Stimulated activated memory B cell treated with anti-CD40 and anti-IgM and Interleukin-4, amounts not matched to agents 10 μg/mL and 1 μg/mL and 100 μg/mL, for 72 hours (primary cell): ENCODE data around the gene POU2F3.

Experiments used
- ATAC-seq: fragments of 150-1000 bp; cut with Tn5 transposase; 2 replicates; pipeline ENCODE4 v1.10.0; 2021
- H3K27ac Mint-ChIP-seq: one replicate; pipeline ENCODE4 v1.8.0; 2022; ENCODE audit warnings: mild to moderate bottlenecking, mixed read lengths
- H3K27me3 Mint-ChIP-seq: one replicate; pipeline ENCODE4 v1.8.0; 2022; ENCODE audit warnings: mixed read lengths
- H3K36me3 Mint-ChIP-seq: one replicate; pipeline ENCODE4 v1.8.0; 2022; ENCODE audit warnings: mixed read lengths
- H3K4me1 Mint-ChIP-seq: one replicate; pipeline ENCODE4 v1.8.0; 2022; ENCODE audit warnings: mixed read lengths
- H3K4me3 Mint-ChIP-seq: one replicate; pipeline ENCODE4 v1.8.0; 2022; ENCODE audit warnings: mild to moderate bottlenecking, moderate library complexity, mixed read lengths
- H3K9me3 Mint-ChIP-seq: one replicate; pipeline ENCODE4 v1.8.0; 2022; ENCODE audit warnings: mixed read lengths

Gene POU2F3

GRCh38 chr11:120217941-120218694 lies 21.8 kb upstream of the POU2F3 start:
- ATAC-seq = no peak
- Mint-ChIP-seq H3K36me3 (no peaks in the 10 kb centered on the region), H3K27ac (no peak overlapping the region), H3K9me3 (no peaks in the 10 kb centered on the region), H3K27me3 (no peaks in the 10 kb centered on the region), H3K4me1 (no peaks in the 10 kb centered on the region), H3K4me3 (no peak overlapping the region)

DNA sequence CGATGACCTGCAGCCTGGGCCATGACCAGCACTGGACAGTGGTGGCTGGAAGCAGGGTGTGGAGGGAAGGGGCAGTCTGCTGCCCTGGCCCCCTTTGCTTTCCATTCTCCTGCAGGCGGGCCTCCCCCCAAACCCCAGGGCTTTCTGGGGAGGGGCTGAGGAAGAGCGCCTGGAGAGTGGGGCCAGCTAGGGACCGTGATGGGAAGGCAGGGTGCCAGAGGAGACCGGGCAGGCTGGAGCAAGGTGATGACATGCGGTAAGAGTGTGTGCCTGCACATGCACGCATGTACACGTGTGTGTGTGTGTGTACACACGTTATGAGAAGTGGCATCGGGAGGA lies 21.3 kb upstream of the POU2F3 start:
- Mint-ChIP-seq H3K36me3 (no peaks in the 10 kb centered on the region), H3K9me3 (no peaks in the 10 kb centered on the region), H3K27ac (no peak overlapping the region), H3K27me3 (no peaks in the 10 kb centered on the region), H3K4me1 (no peaks in the 10 kb centered on the region), H3K4me3 (no peak overlapping the region)
- no peak for ATAC-seq

DNA sequence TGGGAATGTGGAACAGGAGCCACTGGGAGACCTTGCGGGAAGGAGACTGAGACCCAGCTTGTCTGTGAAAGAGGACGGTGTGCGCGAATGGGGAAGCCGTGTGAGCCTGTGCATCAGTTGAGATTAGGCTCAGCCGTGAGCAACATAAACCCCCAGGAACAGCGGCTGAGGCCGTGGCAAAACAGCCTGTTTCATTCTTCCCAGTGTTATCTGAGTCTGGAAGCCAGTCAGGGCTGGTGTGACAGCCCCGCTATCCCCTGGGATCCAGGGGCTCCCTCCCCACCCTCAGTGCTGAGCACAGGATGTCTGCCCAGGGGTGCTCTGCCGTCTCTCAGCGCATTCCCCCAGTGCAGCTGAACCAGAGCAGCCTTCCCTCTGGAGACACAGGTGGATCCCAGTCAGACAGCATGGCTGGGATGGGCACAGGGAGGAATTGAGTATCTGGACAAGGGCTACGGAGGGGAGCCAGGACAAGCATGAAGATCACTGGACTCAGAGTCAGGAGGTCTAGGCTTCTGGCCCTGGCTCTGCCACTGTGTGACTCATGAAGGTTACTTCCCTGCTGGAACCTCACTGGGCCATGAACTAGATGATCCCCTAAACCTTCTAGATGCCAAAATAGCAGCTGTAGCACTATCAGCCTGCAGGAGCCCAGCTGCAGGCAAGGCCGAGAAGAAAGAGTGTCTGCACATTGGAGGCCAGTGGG lies 20.6 kb upstream of the POU2F3 start:
- Mint-ChIP-seq H3K27ac (no peak overlapping the region), H3K4me1 (peaks cover 1% of the 10 kb centered on the region), H3K9me3 (no peaks in the 10 kb centered on the region), H3K36me3 (no peaks in the 10 kb centered on the region), H3K4me3 (no peak overlapping the region), H3K27me3 (peaks cover 4% of the 10 kb centered on the region)
- no peak for ATAC-seq

DNA sequence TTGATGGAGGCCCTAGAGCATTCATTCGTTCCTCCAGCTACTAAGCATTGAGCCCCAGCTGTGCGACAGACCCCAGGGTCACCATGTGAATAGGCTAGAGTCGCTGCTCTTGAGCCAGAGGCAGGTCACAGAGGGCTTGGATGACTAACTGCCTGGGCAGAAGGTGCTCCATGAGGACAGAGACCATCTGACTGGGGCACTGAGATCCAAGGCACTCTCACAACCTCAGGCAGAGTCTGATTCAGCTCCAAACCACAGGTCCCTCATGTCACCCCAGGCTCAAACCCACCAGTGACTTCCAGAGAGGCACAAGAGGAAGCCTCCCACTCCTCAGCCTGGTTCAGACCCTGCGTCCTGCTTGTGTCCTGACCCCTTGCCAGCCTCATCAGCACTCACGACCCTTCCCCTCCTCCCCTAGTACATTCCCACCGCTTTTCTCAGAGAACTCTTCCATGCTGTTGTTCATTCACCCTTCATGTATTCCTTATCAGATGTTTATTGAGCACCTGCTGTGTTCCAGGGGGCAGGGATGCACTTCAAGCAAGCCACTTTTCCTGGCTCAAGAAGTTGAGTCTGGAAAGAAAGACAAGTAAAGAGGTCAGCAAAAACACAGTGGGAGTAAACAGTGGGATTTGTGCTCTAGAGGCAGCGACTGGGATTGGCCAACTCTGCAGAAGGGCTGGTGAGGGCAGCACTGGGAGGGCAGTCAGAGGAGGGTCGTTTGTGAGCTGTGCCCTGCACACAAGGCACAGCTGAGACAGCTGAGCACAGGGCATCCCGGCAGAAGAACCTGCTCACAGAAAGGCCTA lies 19.8 kb upstream of the POU2F3 start:
- peaks cover 12% of the 10 kb centered on the region for H3K27me3 Mint-ChIP-seq
- no peak for ATAC-seq
- H3K4me1 Mint-ChIP-seq = peaks cover 9% of the 10 kb centered on the region
- no peaks in the 10 kb centered on the region for H3K9me3 Mint-ChIP-seq
- no peak overlapping the region for H3K27ac Mint-ChIP-seq
- H3K36me3 Mint-ChIP-seq = no peaks in the 10 kb centered on the region
- H3K4me3 Mint-ChIP-seq = no peak overlapping the region

GRCh38 chr11:120220747-120221037 lies 19.2 kb upstream of the POU2F3 start:
- Mint-ChIP-seq H3K27ac (no peak overlapping the region), H3K27me3 (peaks cover 18% of the 10 kb centered on the region), H3K36me3 (no peaks in the 10 kb centered on the region), H3K9me3 (no peaks in the 10 kb centered on the region), H3K4me1 (peaks cover 11% of the 10 kb centered on the region), H3K4me3 (no peak overlapping the region)
- no peak for ATAC-seq

DNA sequence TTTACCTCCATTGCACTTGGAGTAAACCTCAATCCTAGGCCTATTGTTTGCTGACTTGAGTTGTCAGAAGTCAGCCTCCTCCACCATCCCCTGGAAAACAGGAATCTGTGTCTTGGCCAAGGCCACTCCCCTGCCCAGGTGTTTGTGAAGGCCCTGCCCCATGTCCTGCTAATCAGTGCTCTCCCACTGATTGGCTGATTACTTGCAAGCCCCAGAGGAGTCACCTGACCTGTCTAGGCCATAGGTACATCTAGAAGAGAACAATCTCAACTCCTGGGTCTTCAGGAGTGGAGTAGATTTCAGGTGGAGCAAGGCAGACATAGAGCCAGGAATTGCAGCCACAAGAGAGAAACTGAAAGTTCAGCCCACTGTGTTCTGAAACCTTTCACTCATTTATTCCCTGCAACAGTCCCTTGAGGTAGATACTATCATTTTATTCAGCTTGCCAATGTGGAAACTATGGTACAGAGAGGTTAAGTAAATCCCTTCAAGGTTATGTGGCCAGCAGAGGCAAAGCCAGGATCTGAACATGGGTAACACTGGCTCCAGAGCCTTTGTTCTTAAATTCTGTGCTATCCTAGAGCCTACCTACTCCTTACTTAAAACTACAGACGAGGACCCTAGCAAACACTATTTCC lies 18.7 kb upstream of the POU2F3 start:
- no peak for ATAC-seq
- no peaks in the 10 kb centered on the region for H3K9me3 Mint-ChIP-seq
- H3K27me3 Mint-ChIP-seq = peaks cover 23% of the 10 kb centered on the region
- H3K4me1 Mint-ChIP-seq = peaks cover 11% of the 10 kb centered on the region
- H3K36me3 Mint-ChIP-seq = no peaks in the 10 kb centered on the region
- H3K27ac Mint-ChIP-seq = no peak overlapping the region
- no peak overlapping the region for H3K4me3 Mint-ChIP-seq

GRCh38 chr11:120222916-120223315 lies 17.0 kb upstream of the POU2F3 start:
- no peak overlapping the region for H3K4me3 Mint-ChIP-seq
- no peak for ATAC-seq
- H3K9me3 Mint-ChIP-seq = no peaks in the 10 kb centered on the region
- H3K27me3 Mint-ChIP-seq = peaks cover 24% of the 10 kb centered on the region
- no peak overlapping the region for H3K27ac Mint-ChIP-seq
- H3K4me1 Mint-ChIP-seq = peaks cover 11% of the 10 kb centered on the region
- H3K36me3 Mint-ChIP-seq = no peaks in the 10 kb centered on the region

GRCh38 chr11:120223793-120224192 lies 16.1 kb upstream of the POU2F3 start:
- Mint-ChIP-seq H3K27me3 (peaks cover 24% of the 10 kb centered on the region), H3K4me1 (peaks cover 11% of the 10 kb centered on the region), H3K27ac (no peak overlapping the region), H3K9me3 (no peaks in the 10 kb centered on the region), H3K4me3 (no peak overlapping the region), H3K36me3 (no peaks in the 10 kb centered on the region)
- no peak for ATAC-seq

DNA sequence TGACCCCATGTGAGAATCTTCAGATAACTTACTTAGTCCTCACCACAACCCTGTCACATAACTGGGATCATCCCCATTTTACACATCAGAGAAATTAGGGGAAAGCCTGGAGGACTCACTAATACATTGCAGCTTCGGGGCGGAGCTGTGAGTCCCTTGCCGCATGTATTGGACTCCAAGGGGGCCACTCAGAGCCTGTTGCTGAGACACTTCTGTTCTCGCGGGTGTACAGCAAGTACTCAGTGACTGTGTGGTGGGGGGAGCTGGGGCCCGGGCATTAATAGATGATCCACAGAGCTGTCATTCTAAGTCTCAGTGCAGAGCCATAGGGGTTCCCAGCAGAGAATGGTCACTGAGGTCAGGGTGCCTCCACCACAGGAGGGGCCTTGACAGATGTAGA lies 15.6 kb upstream of the POU2F3 start:
- no peak for ATAC-seq
- H3K36me3 Mint-ChIP-seq = no peaks in the 10 kb centered on the region
- no peak overlapping the region for H3K27ac Mint-ChIP-seq
- no peaks in the 10 kb centered on the region for H3K9me3 Mint-ChIP-seq
- peaks cover 24% of the 10 kb centered on the region for H3K27me3 Mint-ChIP-seq
- H3K4me1 Mint-ChIP-seq = peaks cover 11% of the 10 kb centered on the region
- no peak overlapping the region for H3K4me3 Mint-ChIP-seq

GRCh38 chr11:120224972-120225909 lies 14.7 kb upstream of the POU2F3 start:
- ATAC-seq = peak; percentile 35
- no peak overlapping the region for H3K4me3 Mint-ChIP-seq
- H3K27me3 Mint-ChIP-seq = peaks cover 28% of the 10 kb centered on the region
- H3K4me1 Mint-ChIP-seq = peaks cover 11% of the 10 kb centered on the region
- H3K36me3 Mint-ChIP-seq = no peaks in the 10 kb centered on the region
- H3K9me3 Mint-ChIP-seq = no peaks in the 10 kb centered on the region
- H3K27ac Mint-ChIP-seq = no peak overlapping the region

DNA sequence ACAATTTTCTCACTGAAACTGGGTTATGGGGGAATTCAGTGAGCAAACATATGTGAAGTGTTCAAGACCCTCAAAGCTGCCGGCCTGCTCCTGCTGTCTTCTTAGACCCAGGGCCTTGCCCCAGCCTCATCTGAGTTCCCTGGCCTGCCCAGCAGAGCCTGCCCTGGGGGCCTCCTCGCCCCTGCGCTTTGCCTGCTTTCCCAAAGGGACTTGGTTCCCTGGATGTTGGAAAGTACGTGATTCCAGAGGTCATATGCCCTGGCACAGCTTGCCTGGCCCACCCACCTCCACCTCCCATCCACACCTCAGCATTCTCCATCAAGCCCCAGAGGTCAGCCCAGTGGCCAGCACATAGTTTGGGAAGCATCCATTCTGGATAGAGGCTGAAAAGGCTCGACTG lies 13.7 kb upstream of the POU2F3 start:
- no peak for ATAC-seq
- Mint-ChIP-seq H3K36me3 (no peaks in the 10 kb centered on the region), H3K27ac (no peak overlapping the region), H3K4me3 (no peak overlapping the region), H3K9me3 (no peaks in the 10 kb centered on the region), H3K27me3 (peaks cover 33% of the 10 kb centered on the region), H3K4me1 (peaks cover 11% of the 10 kb centered on the region)

DNA sequence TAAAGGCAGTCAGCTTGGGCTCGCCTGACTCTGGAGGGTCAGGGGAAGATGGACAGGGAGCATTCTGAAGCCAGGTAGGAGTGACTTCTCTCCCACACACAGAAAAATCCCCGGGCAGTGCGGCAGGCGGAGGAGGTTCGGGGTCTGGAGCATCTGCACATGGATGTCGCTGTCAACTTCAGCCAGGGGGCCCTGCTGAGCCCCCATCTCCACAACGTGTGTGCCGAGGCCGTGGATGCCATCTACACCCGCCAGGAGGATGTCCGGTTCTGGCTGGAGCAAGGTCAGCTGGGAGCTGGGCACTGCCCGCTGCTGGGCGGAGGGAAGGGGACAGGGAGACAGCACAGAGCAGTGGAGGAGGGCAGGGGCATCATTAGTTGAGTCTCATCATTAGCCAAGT lies 13.2 kb upstream of the POU2F3 start:
- peaks cover 11% of the 10 kb centered on the region for H3K4me1 Mint-ChIP-seq
- H3K36me3 Mint-ChIP-seq = no peaks in the 10 kb centered on the region
- H3K9me3 Mint-ChIP-seq = no peaks in the 10 kb centered on the region
- no peak for ATAC-seq
- peaks cover 33% of the 10 kb centered on the region for H3K27me3 Mint-ChIP-seq
- H3K4me3 Mint-ChIP-seq = no peak overlapping the region
- H3K27ac Mint-ChIP-seq = no peak overlapping the region

DNA sequence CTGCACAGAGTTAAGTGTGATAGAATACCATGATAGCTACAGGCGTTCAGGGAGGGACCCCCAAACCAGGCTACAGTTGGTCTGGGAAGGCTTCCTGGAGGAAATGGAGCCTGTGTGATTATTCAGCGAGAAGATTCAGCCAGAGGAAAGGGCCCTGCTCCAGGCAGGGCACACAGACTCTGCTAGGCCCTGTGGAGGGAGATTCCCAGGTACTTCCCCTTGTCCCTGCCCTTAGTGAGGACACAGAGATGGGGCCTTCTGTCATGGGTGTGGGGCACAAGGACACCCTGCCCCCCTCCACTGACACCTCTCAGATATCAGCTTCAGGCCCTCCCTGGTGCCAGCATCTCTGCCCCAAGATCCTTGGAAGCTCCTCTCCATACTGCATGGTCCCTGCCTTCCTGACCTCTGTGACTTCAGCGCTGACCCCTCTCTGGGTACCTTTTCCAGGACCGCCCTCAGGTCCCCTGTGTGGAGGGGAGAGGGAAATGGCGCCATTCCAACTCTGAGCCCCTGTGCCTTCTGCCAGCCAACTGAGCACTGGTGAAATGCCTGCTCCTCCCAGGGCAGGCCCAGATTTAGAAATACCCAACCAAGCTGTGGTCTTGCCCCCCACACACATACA lies 12.6 kb upstream of the POU2F3 start:
- no peak for ATAC-seq
- H3K9me3 Mint-ChIP-seq = no peaks in the 10 kb centered on the region
- peaks cover 37% of the 10 kb centered on the region for H3K27me3 Mint-ChIP-seq
- no peaks in the 10 kb centered on the region for H3K36me3 Mint-ChIP-seq
- no peak overlapping the region for H3K27ac Mint-ChIP-seq
- H3K4me1 Mint-ChIP-seq = peaks cover 11% of the 10 kb centered on the region
- H3K4me3 Mint-ChIP-seq = no peak overlapping the region

- ATAC-seq = no peak
- no peak overlapping the region for H3K4me3 Mint-ChIP-seq
- H3K27me3 Mint-ChIP-seq = peaks cover 50% of the 10 kb centered on the region
- no peak overlapping the region for H3K27ac Mint-ChIP-seq
- no peaks in the 10 kb centered on the region for H3K9me3 Mint-ChIP-seq
- no peaks in the 10 kb centered on the region for H3K36me3 Mint-ChIP-seq
- peaks cover 11% of the 10 kb centered on the region for H3K4me1 Mint-ChIP-seq
These were observed 11.1 kb upstream of the POU2F3 start for GRCh38 chr11:120228794-120229384.
